NCI-H526 (cell line): Measurements from ENCODE around the gene CALR3.

Source experiments
- DNase-seq, 2 experiments: peaks; one replicate each; lab custom pipeline; 2025; lab: John Stamatoyannopoulos, UW

Gene CALR3

DNA sequence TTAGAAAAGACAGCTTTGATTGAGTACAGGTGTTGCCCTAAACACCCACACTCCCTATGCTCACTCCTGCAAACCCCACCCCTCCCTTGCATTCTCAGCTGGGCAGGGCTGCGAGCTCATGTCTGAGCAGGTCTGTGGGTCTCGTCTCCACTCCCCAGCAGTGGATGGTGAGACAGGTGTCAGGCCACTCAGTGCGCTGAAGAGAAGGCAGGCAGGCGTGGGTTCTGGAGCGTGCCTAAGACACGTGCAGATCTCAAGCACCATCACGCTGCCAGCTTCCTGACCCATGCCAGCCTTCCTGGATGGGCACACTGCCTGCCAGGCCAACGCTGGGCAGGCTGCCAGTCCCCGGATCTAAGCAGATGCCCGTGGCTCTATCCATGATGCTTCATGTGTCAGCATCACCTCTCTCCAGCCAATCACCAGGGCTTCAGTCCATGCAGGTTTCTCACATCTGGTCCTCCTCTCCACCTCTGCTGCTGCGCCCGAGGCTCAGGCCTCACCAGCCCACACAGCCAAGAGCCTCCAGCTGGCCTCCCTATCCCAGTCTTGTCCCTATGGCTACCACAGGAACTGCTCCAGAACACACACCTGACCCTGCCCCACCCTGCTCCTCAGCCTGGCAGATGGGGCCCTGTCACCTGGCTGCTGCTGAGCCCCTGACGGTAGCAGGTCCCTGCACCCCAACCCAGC is 66.8 kb downstream of the CALR3 start:
- DNase-seq = no peak
